Erythroblast (primary cell): Measurements from ENCODE around the gene KMT2A.

Experiments used
- GATA1 ChIP-seq: IDR thresholded peaks from 2 replicates; pipeline ENCODE4 v1.6.1; 2011; ENCODE audit warnings: low read depth, mild to moderate bottlenecking, control low read depth, low read length, moderate library complexity
- POLR2A ChIP-seq: IDR thresholded peaks from 2 replicates; pipeline ENCODE4 v1.6.1; 2011; ENCODE audit warnings: mild to moderate bottlenecking, low read length

GRCh38 chr11:118537409-118537980 is 101.2 kb downstream of the KMT2A start:
- no peak for TF ChIP-seq POLR2A
- TF ChIP-seq GATA1, result no peak
